ENCODE results near the gene TTLL1.
A peak's percentile ranks its signal among the peaks of the same experiment; 100 is the strongest.

TTLL1 gene

GRCh38 chr22:43096420-43096819, 7.2 kb upstream of the TTLL1 start:
- Mint-ChIP-seq H3K27ac (no peak overlapping the region), H3K4me1 (no peaks in the 10 kb centered on the region)

GRCh38 chr22:43094551-43094950, 5.4 kb upstream of the TTLL1 start:
- ATAC-seq (no peak), DNase-seq (ENCODE audit: low spot score in 2 of 2) (no peak)
- peaks cover 3% of the 10 kb centered on the region for H3K9me3 Mint-ChIP-seq
- no peak overlapping the region for H3K27ac Mint-ChIP-seq
- peaks cover 1% of the 10 kb centered on the region for H3K4me1 Mint-ChIP-seq
- H3K36me3 Mint-ChIP-seq: no peaks in the 10 kb centered on the region
- no peak overlapping the region for H3K4me3 Mint-ChIP-seq

More at GRCh38 chr22:43096420-43096819, 7.2 kb upstream of the TTLL1 start:
- Mint-ChIP-seq H3K9me3 (peaks cover 3% of the 10 kb centered on the region), H3K4me3 (no peak overlapping the region), H3K36me3 (no peaks in the 10 kb centered on the region)
- ATAC-seq (no peak), DNase-seq (ENCODE audit: low spot score in 2 of 2) (no peak)

DNA sequence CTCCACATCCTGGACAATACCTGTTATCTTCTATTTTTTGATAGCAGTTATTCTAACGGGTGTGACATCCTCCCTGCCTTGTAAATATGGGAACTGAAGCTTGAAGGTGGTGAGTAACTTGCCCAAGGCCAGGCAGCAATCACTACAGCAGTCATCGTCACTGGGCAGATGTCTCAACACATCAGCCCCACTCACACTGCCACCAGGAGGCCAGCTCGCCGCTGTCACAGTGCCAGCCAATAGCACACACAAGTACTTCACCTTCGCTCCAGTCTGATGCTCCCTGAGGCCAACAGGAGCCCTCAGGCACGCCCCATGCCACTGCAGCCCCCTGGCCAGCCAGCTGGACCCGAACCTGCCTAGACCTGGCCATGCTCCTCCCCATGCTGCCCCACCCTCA, 4.9 kb upstream of the TTLL1 start:
- no peaks in the 10 kb centered on the region for H3K36me3 Mint-ChIP-seq
- no peak overlapping the region for H3K4me3 Mint-ChIP-seq
- H3K27ac Mint-ChIP-seq: no peak overlapping the region
- H3K9me3 Mint-ChIP-seq: peaks cover 3% of the 10 kb centered on the region
- peaks cover 6% of the 10 kb centered on the region for H3K4me1 Mint-ChIP-seq
- DNase-seq (ENCODE audit: low spot score in 2 of 2): no peak
- ATAC-seq: no peak

GRCh38 chr22:43092085-43092484, 2.9 kb upstream of the TTLL1 start:
- peaks cover 15% of the 10 kb centered on the region for H3K4me1 Mint-ChIP-seq
- no peak overlapping the region for H3K27ac Mint-ChIP-seq

DNA sequence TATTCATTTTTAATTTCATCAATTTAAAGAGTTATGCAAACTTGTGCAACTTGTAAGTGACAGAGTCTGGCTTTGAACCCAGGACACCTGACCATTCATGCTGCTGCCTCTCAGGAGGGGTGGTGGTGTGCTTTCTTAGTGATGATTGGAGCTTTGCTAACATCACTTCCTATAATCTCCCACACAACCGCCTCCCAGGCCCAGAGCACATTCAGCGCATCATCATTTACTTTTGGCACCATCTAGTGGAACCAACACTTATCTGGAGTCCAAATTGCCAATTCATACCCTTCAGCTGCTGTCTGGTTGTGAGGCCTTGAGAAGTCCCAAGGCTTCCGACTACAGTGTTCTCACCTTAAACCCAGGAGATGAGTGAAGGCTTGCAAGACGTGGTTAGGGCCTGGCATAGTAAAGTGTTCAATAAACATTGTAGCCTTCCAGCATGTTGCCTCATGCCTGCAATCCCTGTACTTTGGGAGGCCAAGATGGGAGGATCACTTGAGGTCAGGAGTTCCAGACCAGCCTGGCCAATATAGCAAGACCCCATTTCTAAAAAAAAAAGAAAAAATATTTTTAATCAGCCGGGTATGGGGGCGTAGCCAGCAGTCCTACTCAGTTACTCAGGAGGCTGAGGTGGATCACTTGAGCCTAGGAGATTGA, 1.1 kb upstream of the TTLL1 start:
- Mint-ChIP-seq H3K27ac (no peak overlapping the region), H3K9me3 (no peaks in the 10 kb centered on the region), H3K4me3 (peak overlapping the region; percentile 80), H3K4me1 (peaks cover 32% of the 10 kb centered on the region), H3K36me3 (no peaks in the 10 kb centered on the region)
- ATAC-seq (peak; percentile 2), DNase-seq (ENCODE audit: low spot score in 2 of 2) (peak in 1 of 2 donors; percentile 58)

More at GRCh38 chr22:43092085-43092484, 2.9 kb upstream of the TTLL1 start:
- Mint-ChIP-seq H3K9me3 (peaks cover 3% of the 10 kb centered on the region), H3K4me3 (no peak overlapping the region), H3K36me3 (no peaks in the 10 kb centered on the region)
- ATAC-seq (no peak), DNase-seq (ENCODE audit: low spot score in 2 of 2) (no peak)

DNA sequence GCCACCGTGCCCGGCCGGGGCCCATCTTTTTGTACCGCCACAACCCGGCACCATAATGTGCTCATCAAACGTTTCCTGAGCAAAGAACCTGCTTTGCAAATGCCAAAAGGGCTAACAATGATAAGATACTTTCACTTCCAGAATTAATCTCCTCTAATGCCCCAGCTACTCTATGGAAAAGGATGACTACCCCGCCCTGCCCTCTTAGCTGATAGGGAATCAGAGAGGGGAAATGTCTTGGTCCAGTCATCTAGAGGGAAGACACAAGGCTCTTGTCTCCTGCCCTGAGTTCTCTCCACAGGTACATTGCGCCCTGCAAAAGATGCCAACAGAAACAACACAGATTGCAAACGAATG, 586 bp downstream of the TTLL1 start:
- Mint-ChIP-seq H3K9me3 (no peaks in the 10 kb centered on the region), H3K27ac (peak overlapping the region; percentile 75), H3K4me1 (peaks cover 32% of the 10 kb centered on the region), H3K4me3 (peak overlapping the region; percentile 80), H3K36me3 (no peaks in the 10 kb centered on the region)
- no peak for DNase-seq (ENCODE audit: low spot score in 2 of 2)
- no peak for ATAC-seq

GRCh38 chr22:43085658-43086606, 3.3 kb downstream of the TTLL1 start:
- Mint-ChIP-seq H3K9me3 (no peaks in the 10 kb centered on the region), H3K36me3 (no peaks in the 10 kb centered on the region), H3K27ac (peak overlapping the region; percentile 77), H3K4me3 (peak overlapping the region; percentile 49), H3K4me1 (peaks cover 32% of the 10 kb centered on the region)
- DNase-seq (ENCODE audit: low spot score in 2 of 2): peak in 1 of 2 donors; percentile 60
- peak; percentile 45 for ATAC-seq

- Mint-ChIP-seq H3K4me1 (peaks cover 28% of the 10 kb centered on the region), H3K36me3 (no peaks in the 10 kb centered on the region), H3K4me3 (no peak overlapping the region), H3K9me3 (no peaks in the 10 kb centered on the region), H3K27ac (no peak overlapping the region)
- DNase-seq (ENCODE audit: low spot score in 2 of 2): no peak
- ATAC-seq: no peak
These were observed 7.2 kb downstream of the TTLL1 start for GRCh38 chr22:43081968-43082367.

DNA sequence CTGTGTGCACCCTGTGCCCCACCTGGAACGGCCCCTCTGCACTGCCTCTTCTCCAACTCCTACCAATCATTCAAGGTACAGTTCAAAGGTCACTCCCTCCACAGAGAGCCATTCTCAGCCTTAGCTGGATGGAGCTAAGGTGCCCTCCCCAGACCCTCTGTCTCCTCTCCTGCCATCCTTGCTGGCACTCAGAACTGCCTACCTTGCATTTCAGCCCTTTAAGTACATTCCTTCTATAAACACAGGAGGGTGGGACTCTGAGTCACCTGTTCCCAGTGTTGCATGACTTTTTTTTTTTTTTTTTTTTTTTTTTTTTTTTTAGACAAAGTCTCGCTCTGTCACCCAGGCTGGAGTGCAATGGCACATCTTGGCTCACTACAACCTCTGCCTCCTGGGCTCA, 8.6 kb downstream of the TTLL1 start:
- Mint-ChIP-seq H3K9me3 (no peaks in the 10 kb centered on the region), H3K4me3 (no peak overlapping the region), H3K36me3 (no peaks in the 10 kb centered on the region), H3K4me1 (peaks cover 15% of the 10 kb centered on the region), H3K27ac (peak overlapping the region; percentile 27)
- DNase-seq (ENCODE audit: low spot score in 2 of 2) (no peak), ATAC-seq (no peak)

GRCh38 chr22:43079742-43080141, 9.4 kb downstream of the TTLL1 start:
- no peaks in the 10 kb centered on the region for H3K36me3 Mint-ChIP-seq
- ATAC-seq (no peak), DNase-seq (ENCODE audit: low spot score in 2 of 2) (no peak)
- no peaks in the 10 kb centered on the region for H3K9me3 Mint-ChIP-seq
- H3K4me3 Mint-ChIP-seq: no peak overlapping the region
- H3K4me1 Mint-ChIP-seq: peaks cover 11% of the 10 kb centered on the region
- peak overlapping the region; percentile 27 for H3K27ac Mint-ChIP-seq

GRCh38 chr22:43078522-43078921, 10.7 kb downstream of the TTLL1 start:
- Mint-ChIP-seq H3K27ac (peak overlapping the region; percentile 61), H3K4me3 (no peak overlapping the region), H3K9me3 (no peaks in the 10 kb centered on the region), H3K36me3 (peaks cover 8% of the 10 kb centered on the region), H3K4me1 (peaks cover 11% of the 10 kb centered on the region)
- DNase-seq (ENCODE audit: low spot score in 2 of 2) (no peak), ATAC-seq (no peak)

DNA sequence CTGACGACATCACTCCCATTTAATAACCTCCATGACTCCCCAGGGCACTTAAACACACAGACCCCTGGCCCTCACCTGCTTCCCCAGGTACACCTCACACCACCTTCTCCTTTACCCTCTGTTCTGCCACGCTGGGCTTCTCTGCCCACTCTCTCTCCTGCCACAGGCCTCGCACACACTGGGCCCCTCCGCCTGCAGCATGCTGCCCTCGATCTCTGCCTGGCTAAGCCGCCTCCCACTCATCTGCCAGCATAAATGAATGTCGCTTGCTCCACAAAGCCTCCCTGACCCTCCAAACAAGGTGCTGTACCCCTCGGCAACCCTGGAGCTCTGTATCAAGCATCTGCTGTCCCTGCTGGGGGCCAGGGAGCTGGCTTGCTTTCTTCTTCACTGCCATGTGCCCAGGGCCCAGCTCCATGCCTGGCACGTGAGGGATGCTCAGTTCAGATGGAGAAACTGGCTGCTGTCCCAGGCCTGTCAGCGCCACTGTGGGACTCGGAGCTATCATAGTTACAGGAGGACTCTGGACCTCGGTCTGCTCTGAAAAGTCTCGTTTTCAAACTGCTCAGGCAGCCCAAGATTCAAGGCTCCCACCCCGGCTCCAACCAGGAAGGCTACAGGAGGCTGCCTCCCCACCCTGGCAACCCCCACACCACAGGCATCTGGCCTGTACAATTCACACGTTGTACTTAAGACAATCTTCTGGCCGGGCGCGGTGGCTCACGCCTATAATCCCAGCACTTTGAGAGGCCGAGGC, 11.9 kb downstream of the TTLL1 start:
- ATAC-seq: no peak
- DNase-seq (ENCODE audit: low spot score in 2 of 2): no peak
- peaks cover 11% of the 10 kb centered on the region for H3K4me1 Mint-ChIP-seq
- H3K4me3 Mint-ChIP-seq: no peak overlapping the region
- H3K27ac Mint-ChIP-seq: peak overlapping the region; percentile 48
- H3K36me3 Mint-ChIP-seq: peaks cover 8% of the 10 kb centered on the region
- H3K9me3 Mint-ChIP-seq: no peaks in the 10 kb centered on the region

DNA sequence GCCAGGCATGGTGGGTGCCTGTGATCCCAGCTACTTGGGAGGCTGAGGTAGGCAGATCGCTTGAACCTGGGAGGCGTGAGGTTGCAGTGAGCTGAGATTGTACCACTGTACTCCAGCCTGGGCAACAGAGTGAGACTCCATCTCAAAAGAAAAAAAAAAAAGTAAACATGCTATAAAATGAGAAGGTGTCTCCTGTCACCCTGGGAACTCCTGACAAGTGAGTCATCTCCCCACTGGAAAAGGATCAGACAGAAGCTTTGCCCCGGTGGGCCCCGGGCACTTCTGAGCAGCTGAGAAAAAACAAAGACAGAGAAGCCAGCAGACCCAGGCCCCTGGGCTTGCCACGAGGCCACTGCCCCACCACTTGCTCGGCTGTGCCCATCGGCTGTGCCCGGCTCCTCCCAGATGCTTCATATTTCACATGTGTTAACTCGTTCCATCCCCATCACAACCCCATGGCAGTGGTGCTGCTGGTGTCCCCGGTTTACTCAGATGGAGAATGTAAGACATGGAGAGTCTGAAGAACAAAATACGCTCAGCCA, 22.3 kb downstream of the TTLL1 start:
- no peaks in the 10 kb centered on the region for H3K9me3 Mint-ChIP-seq
- ATAC-seq: no peak
- H3K36me3 Mint-ChIP-seq: peaks cover 33% of the 10 kb centered on the region
- peak overlapping the region; percentile 34 for H3K27ac Mint-ChIP-seq
- H3K4me1 Mint-ChIP-seq: no peaks in the 10 kb centered on the region
- no peak overlapping the region for H3K4me3 Mint-ChIP-seq
- DNase-seq (ENCODE audit: low spot score in 2 of 2): no peak

DNA sequence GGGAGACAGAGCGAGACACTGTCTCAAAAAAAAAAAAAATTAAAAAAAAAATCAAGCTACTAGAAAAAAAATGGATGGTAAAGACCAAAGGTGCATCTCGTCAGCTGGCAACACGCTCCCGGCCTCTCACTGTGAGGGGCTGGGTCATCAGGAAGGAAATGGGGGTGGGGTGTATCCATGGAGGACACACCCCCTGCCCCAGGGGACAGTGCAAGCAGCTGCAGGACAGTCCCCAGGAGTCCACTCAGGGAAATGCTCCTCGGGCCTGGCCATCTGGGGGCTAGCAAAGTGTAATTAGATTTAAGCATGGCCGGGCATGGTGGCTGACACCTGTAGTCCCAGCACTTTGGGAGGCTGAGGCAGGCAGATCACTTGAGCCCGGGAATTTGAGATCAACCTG, 23.1 kb downstream of the TTLL1 start:
- ATAC-seq: no peak
- no peak for DNase-seq (ENCODE audit: low spot score in 2 of 2)
- Mint-ChIP-seq H3K27ac (no peak overlapping the region), H3K4me1 (no peaks in the 10 kb centered on the region), H3K9me3 (no peaks in the 10 kb centered on the region), H3K4me3 (no peak overlapping the region), H3K36me3 (peaks cover 33% of the 10 kb centered on the region)

GRCh38 chr22:43060183-43060582, 29.0 kb downstream of the TTLL1 start:
- no peaks in the 10 kb centered on the region for H3K9me3 Mint-ChIP-seq
- H3K4me1 Mint-ChIP-seq: no peaks in the 10 kb centered on the region
- ATAC-seq: peak; percentile 39
- H3K27ac Mint-ChIP-seq: no peak overlapping the region
- DNase-seq (ENCODE audit: low spot score in 2 of 2): peak; percentile 40 to 78
- no peak overlapping the region for H3K4me3 Mint-ChIP-seq
- H3K36me3 Mint-ChIP-seq: peaks cover 15% of the 10 kb centered on the region
